Colonic mucosa (tissue), 4 donors: Measurements from ENCODE around the gene MTHFD2. TPM values are rescaled to one million over a fixed set of nuclear protein-coding genes. Genes with fewer than 3 reads are reported as not detected.
A peak's percentile ranks its signal among the peaks of the same experiment; 100 is the strongest.

Experiments
- DNase-seq: peaks from one replicate; pipeline ENCODE4 v3.0.0-alpha.2; 2020
- H3K27ac ChIP-seq: fragments of 200-600 bp; one replicate; pipeline ENCODE4 v1.8.0; 2021
- H3K27me3 ChIP-seq: fragments of 200-600 bp; one replicate; pipeline ENCODE4 v1.8.0; 2021
- H3K36me3 ChIP-seq: fragments of 200-600 bp; one replicate; pipeline ENCODE4 v1.8.0; 2021
- H3K4me1 ChIP-seq: fragments of 200-600 bp; one replicate; pipeline ENCODE4 v1.8.0; 2021; ENCODE audit warnings: mild to moderate bottlenecking
- H3K4me3 ChIP-seq: fragments of 200-600 bp; one replicate; pipeline ENCODE4 v1.8.0; 2021
- H3K9ac ChIP-seq, 2 donors: one replicate each; pipeline ENCODE4 v1.7.0; 2013; ENCODE audit warnings: control low read depth in 2 of 2, low read depth in 2 of 2, low read length in 2 of 2
- H3K9me3 ChIP-seq: fragments of 200-600 bp; one replicate; pipeline ENCODE4 v1.8.0; 2021
- CTCF ChIP-seq: fragments of 200-600 bp; IDR thresholded peaks from one replicate; pipeline ENCODE4 v1.8.0; 2022; ENCODE audit warnings: antibody characterized with exemption, mild to moderate bottlenecking
- intact Hi-C: fragments of 100-400 bp; cut with DNase I; formaldehyde crosslinking; loops from one replicate; pipeline ENCODE4 v1.14.1; 2022
- total RNA-seq, 2 donors: library from RNA; stranded (reverse); fragmentation: NEBNext Ultra II Directional in 1 of 2; extraction: Animal tissue kit (Norgen Biotek cat#: 25700) in 1 of 2; gene quantifications; one replicate each; pipeline ENCODE4 v1.2.1, GENCODE V29; 2021
- donor health status: healthy.
- donor health status: DM: no; HTN: no; CAD: no.
- donor health status: DM: no; HTN: no; CAD: no.

The MTHFD2 gene
- total RNA-seq, 2 donors from 2014 or later, result 44.9 to 89.2 TPM

- H3K27me3 ChIP-seq, result no peaks in the 10 kb centered on the region
- no peak for TF ChIP-seq CTCF
- H3K9ac ChIP-seq, result no peak overlapping the region
- no peak overlapping the region for H3K4me3 ChIP-seq
- H3K4me1 ChIP-seq, result no peaks in the 10 kb centered on the region
- no peak overlapping the region for H3K27ac ChIP-seq
- no peaks in the 10 kb centered on the region for H3K36me3 ChIP-seq
- no peaks in the 10 kb centered on the region for H3K9me3 ChIP-seq
- DNase-seq, result no peak
- intact Hi-C loops, result loop anchor here (10.0 kb wide), 1 partner anchor 434 kb away; the partner anchor contains the start of gene STAMBP
These were observed 60.8 kb downstream of the MTHFD2 start for GRCh38 chr2:74259191-74259590.

GRCh38 chr2:74259733-74260132 lies 61.3 kb downstream of the MTHFD2 start:
- Histone ChIP-seq H3K4me1 (no peaks in the 10 kb centered on the region), H3K4me3 (no peak overlapping the region), H3K9me3 (no peaks in the 10 kb centered on the region), H3K27ac (no peak overlapping the region), H3K27me3 (no peaks in the 10 kb centered on the region), H3K36me3 (no peaks in the 10 kb centered on the region), H3K9ac (no peak overlapping the region)
- intact Hi-C loops, result loop anchor here (10.0 kb wide), 2 partner anchors 135 to 435 kb away; partner anchors contain the start of gene STAMBP
- no peak for TF ChIP-seq CTCF
- no peak for DNase-seq

GRCh38 chr2:74260495-74260894 lies 62.1 kb downstream of the MTHFD2 start:
- Histone ChIP-seq H3K4me1 (no peaks in the 10 kb centered on the region), H3K9me3 (no peaks in the 10 kb centered on the region), H3K9ac (no peak overlapping the region), H3K36me3 (no peaks in the 10 kb centered on the region), H3K4me3 (no peak overlapping the region), H3K27me3 (no peaks in the 10 kb centered on the region), H3K27ac (no peak overlapping the region)
- intact Hi-C loops, result loop anchor here (10.0 kb wide), 1 partner anchor 134 kb away; no protein-coding TSS in a partner anchor
- no peak for TF ChIP-seq CTCF
- no peak for DNase-seq

GRCh38 chr2:74261204-74261864 lies 62.9 kb downstream of the MTHFD2 start:
- DNase-seq, result peak; percentile 34
- no peak overlapping the region for H3K4me3 ChIP-seq
- no peaks in the 10 kb centered on the region for H3K36me3 ChIP-seq
- no peak overlapping the region for H3K9ac ChIP-seq
- no peak overlapping the region for H3K27ac ChIP-seq
- peak; percentile 17 for TF ChIP-seq CTCF
- H3K4me1 ChIP-seq, result no peaks in the 10 kb centered on the region
- intact Hi-C loops, result loop anchor here (10.0 kb wide), 1 partner anchor 133 kb away; no protein-coding TSS in a partner anchor
- no peaks in the 10 kb centered on the region for H3K9me3 ChIP-seq
- no peaks in the 10 kb centered on the region for H3K27me3 ChIP-seq

- Histone ChIP-seq H3K9me3 (no peaks in the 10 kb centered on the region), H3K27me3 (no peaks in the 10 kb centered on the region), H3K36me3 (no peaks in the 10 kb centered on the region), H3K27ac (no peak overlapping the region), H3K9ac (no peak overlapping the region), H3K4me3 (no peak overlapping the region), H3K4me1 (no peaks in the 10 kb centered on the region)
- DNase-seq, result no peak
- TF ChIP-seq CTCF, result no peak
- intact Hi-C loops, result loop anchor here (10.0 kb wide), 1 partner anchor 132 kb away; no protein-coding TSS in a partner anchor
These were observed 64.3 kb downstream of the MTHFD2 start for GRCh38 chr2:74262681-74263080.
